OCI-LY7 (cell line): Measurements from ENCODE around the gene RPL26. TPM values are rescaled to one million over a fixed set of nuclear protein-coding genes. Genes with fewer than 3 reads are reported as not detected.

Source experiments
- BruUV-seq: library from RNA; stranded (reverse); fragments of 400-500 nt; replicated peaks from 2 replicates; lab custom pipeline; 2021; lab: Mats Ljungman, UMichigan
- CTCF ChIA-PET: fragments of 300-600 bp; sonication (Branson Sonifier 250); formaldehyde crosslinking; loops from one replicate; lab custom pipeline; 2022; ENCODE audit warnings: antibody characterized with exemption; ENCODE audit not compliant: unreplicated experiment; lab: Charles Lee
- POLR2A ChIA-PET: fragments of 300-600 bp; sonication (Branson Sonifier 250); formaldehyde crosslinking; loops from one replicate; lab custom pipeline; 2022; ENCODE audit warnings: antibody characterized with exemption; lab: Charles Lee
- DNase-seq: peaks from one replicate; pipeline ENCODE4 v3.0.0-alpha.2; 2015; ENCODE audit warnings: low spot score
- H2AFZ ChIP-seq: fragments of 200-600 bp; sonication (generic), shearing (Covaris generic); 2 replicates; pipeline ENCODE4 v1.6.1; 2014; ENCODE audit warnings: mild to moderate bottlenecking, antibody characterized with exemption, low read length, moderate library complexity
- H3K27ac ChIP-seq: fragments of 200-600 bp; sonication (generic); 2 replicates; pipeline ENCODE4 v1.5.1; 2014; ENCODE audit warnings: mixed run types, low read depth, mild to moderate bottlenecking, moderate library complexity, low read length, inconsistent platforms; ENCODE audit not compliant: poor library complexity, severe bottlenecking
- H3K36me3 ChIP-seq: fragments of 200-600 bp; sonication (generic); 2 replicates; pipeline ENCODE4 v1.6.1; 2014; ENCODE audit warnings: mild to moderate bottlenecking, antibody characterized with exemption, low read length, moderate library complexity, mixed read lengths; ENCODE audit not compliant: insufficient read depth
- H3K4me1 ChIP-seq: fragments of 200-600 bp; sonication (generic); 2 replicates; pipeline ENCODE4 v1.5.1; 2014; ENCODE audit warnings: mild to moderate bottlenecking, low read length; ENCODE audit not compliant: insufficient read depth, poor library complexity, severe bottlenecking
- H3K4me2 ChIP-seq: fragments of 200-600 bp; sonication (generic); 2 replicates; pipeline ENCODE4 v1.6.1; 2014; ENCODE audit warnings: mild to moderate bottlenecking, low read length
- H3K4me3 ChIP-seq: fragments of 200-600 bp; sonication (generic); 2 replicates; pipeline ENCODE4 v1.5.1; 2014; ENCODE audit warnings: mild to moderate bottlenecking, low read depth, low read length; ENCODE audit not compliant: poor library complexity, severe bottlenecking
- H3K79me2 ChIP-seq: fragments of 200-600 bp; sonication (generic); 2 replicates; pipeline ENCODE4 v1.6.1; 2016; ENCODE audit warnings: low read depth, mild to moderate bottlenecking, low read length, moderate library complexity, mixed read lengths; ENCODE audit not compliant: insufficient read depth
- H3K9me2 ChIP-seq: fragments of 200-600 bp; sonication (generic); 2 replicates; pipeline ENCODE4 v1.6.1; 2016; ENCODE audit warnings: mild to moderate bottlenecking, low read length, mixed read lengths; ENCODE audit not compliant: insufficient read depth
- H3K9me3 ChIP-seq: fragments of 200-600 bp; sonication (generic); 2 replicates; pipeline ENCODE4 v1.6.1; 2014; ENCODE audit warnings: mild to moderate bottlenecking, mixed run types, low read length, mixed read lengths
- H4K20me1 ChIP-seq: fragments of 200-600 bp; sonication (generic); 2 replicates; pipeline ENCODE4 v1.6.1; 2014; ENCODE audit warnings: mild to moderate bottlenecking, antibody characterized with exemption, low read length, moderate library complexity, mixed read lengths; ENCODE audit not compliant: insufficient read depth
- CTCF ChIP-seq: fragments of 200-600 bp; sonication (generic); conservative IDR thresholded peaks from 2 replicates; pipeline ENCODE4 v1.5.1; 2014; ENCODE audit warnings: mild to moderate bottlenecking, antibody characterized with exemption, low read length, moderate library complexity, mixed read lengths
- EZH2phosphoT487 ChIP-seq: fragments of 200-600 bp; sonication (generic); IDR thresholded peaks from 2 replicates; pipeline ENCODE4 v1.6.1; 2018; ENCODE audit warnings: low read depth, borderline replicate concordance, mild to moderate bottlenecking, mixed run types, antibody characterized with exemption, low read length, moderate library complexity, mixed read lengths
- intact Hi-C: fragments of 100-400 bp; cut with micrococcal nuclease; formaldehyde crosslinking; loops from one replicate; pipeline ENCODE4 v1.10.0; 2022; ENCODE audit not compliant: unreplicated experiment
- total RNA-seq, 2 experiments: library from RNA; depleted of rRNA in 1 of 2; stranded (reverse); fragments of >200 nt in 1 of 2; shearing (Covaris generic) in 1 of 2; gene quantifications; 2 replicates each; pipeline ENCODE4 v1.2.3, GENCODE V29; 2014 to 2022

Gene RPL26
- total RNA-seq, 2 experiments from 2014 or later = 3,139 to 4,013 TPM

GRCh38 chr17:8420041-8420934, 37.3 kb upstream of the RPL26 start:
- no TSS peak for BruUV-seq

GRCh38 chr17:8419305-8419704, 36.3 kb upstream of the RPL26 start:
- Histone ChIP-seq H4K20me1 (no peaks in the 10 kb centered on the region), H3K27ac (no peak overlapping the region), H3K4me2 (no peak overlapping the region), H3K4me1 (no peaks in the 10 kb centered on the region), H3K9me3 (no peaks in the 10 kb centered on the region), H3K9me2 (no peaks in the 10 kb centered on the region), H2AFZ (no peak overlapping the region), H3K79me2 (no peaks in the 10 kb centered on the region), H3K36me3 (no peaks in the 10 kb centered on the region), H3K4me3 (no peak overlapping the region)
- TF ChIP-seq EZH2phosphoT487 = no peak
- no peak for TF ChIP-seq CTCF
- ChIA-PET POLR2A (interaction anchor here (0.5 kb wide), 1 partner anchor 622 kb away, joined by 4 read pairs; no protein-coding TSS in a partner anchor), CTCF (no interaction called here)
- intact Hi-C loops = no loop called here
- no peak for DNase-seq
- no TSS peak for BruUV-seq

More at GRCh38 chr17:8420041-8420934, 37.3 kb upstream of the RPL26 start:
- CTCF ChIA-PET = no interaction called here
- Histone ChIP-seq H3K9me2 (no peaks in the 10 kb centered on the region), H3K9me3 (no peaks in the 10 kb centered on the region), H3K79me2 (no peaks in the 10 kb centered on the region), H3K4me2 (no peak overlapping the region), H3K4me3 (no peak overlapping the region), H2AFZ (no peak overlapping the region), H3K36me3 (no peaks in the 10 kb centered on the region), H4K20me1 (no peaks in the 10 kb centered on the region), H3K27ac (no peak overlapping the region), H3K4me1 (no peaks in the 10 kb centered on the region)
- DNase-seq = no peak
- TF ChIP-seq EZH2phosphoT487 (no peak), CTCF (no peak)
- POLR2A ChIA-PET = interaction anchor here (0.5 to 1.0 kb wide), 2 partner anchors 96 to 623 kb away, joined by 4 read pairs; no protein-coding TSS in a partner anchor
- intact Hi-C loops = no loop called here

- Histone ChIP-seq H3K4me2 (no peak overlapping the region), H3K36me3 (no peaks in the 10 kb centered on the region), H3K9me3 (no peaks in the 10 kb centered on the region), H3K27ac (no peak overlapping the region), H3K79me2 (no peaks in the 10 kb centered on the region), H3K4me3 (no peak overlapping the region), H3K4me1 (no peaks in the 10 kb centered on the region), H2AFZ (no peak overlapping the region), H3K9me2 (no peaks in the 10 kb centered on the region), H4K20me1 (no peaks in the 10 kb centered on the region)
- ChIA-PET CTCF (no interaction called here), POLR2A (no interaction called here)
- no peak for DNase-seq
- TF ChIP-seq EZH2phosphoT487 (no peak), CTCF (no peak)
- BruUV-seq = no TSS peak
- intact Hi-C loops = no loop called here
These were observed 35.5 kb upstream of the RPL26 start for GRCh38 chr17:8418471-8418870.
